ENCODE results near the gene ACOT12. TPM values are rescaled to one million over a fixed set of nuclear protein-coding genes. Genes with fewer than 3 reads are reported as not detected.

The ACOT12 gene
- total RNA-seq (2014; rRNA removed; shearing (Covaris generic)) (not detected in 2 replicates), polyA plus RNA-seq (2016; fragmentation: Nextera tagmentation; extraction: Ambion mirVana) (not detected in 2 replicates)

DNA sequence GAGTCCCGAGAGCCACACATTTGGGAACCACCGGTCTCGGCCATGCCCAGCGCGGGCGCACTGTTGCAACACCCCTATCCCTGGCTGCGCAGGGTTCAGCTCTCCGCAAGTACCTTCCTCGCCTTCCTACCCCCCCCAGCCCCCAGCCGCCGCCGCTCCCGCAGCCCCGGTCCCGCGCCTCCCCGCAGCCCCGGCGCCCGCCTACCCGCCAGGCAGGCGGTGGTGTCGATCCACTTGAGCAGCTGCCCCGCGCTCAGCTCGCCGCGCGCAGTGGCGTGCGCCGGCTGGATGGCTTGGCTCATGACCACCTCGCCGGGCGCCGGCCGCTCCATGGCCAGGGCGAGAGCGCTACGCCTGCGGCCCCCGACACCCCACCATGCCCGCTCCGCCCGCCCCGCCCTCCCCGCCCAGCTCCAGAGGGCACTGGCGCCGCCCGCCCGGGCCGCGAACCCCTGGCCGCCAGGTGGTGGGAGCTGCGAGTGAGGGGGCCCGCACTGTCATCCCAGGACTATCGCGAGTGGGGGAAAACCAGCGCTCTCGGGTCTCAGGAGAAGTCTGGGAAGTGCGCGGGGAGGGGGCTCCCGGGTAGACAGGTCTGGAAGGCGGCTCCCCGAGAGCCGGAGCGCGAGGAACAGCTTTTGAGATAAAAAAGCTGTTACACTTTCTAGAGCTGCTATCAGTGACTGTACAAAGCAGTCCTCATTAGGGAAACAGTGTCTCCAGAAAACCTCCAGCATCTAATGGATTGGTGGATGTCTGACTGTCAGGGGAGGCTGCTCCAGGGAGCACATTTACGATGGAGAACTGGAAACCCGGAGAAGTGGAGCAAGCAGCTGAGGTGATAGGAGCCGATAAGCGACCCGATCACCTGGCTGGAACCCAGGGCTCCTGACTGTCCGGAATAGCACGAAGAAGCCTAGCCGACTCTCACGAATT is at the start of gene ACOT12:
Gene ACOT12, minus strand, starts transcription at position 352 of the 936 bp plus-strand sequence. Its CDS starts 20 bp downstream, at position 332.
- TF ChIP-seq EZH2phosphoT487 (IDR thresholded peaks at IDR 0.05; ENCODE audit: insufficient read depth, low read depth) (no peak), EZH2 (IDR thresholded peaks at IDR 0.05; ENCODE audit: insufficient read depth, poor library complexity, severe bottlenecking) (no peak)
- WGBS, 2 experiments (ENCODE audit: low coverage in 1 of 2, low lambda C conversion rate in 2 of 2, missing lambda C conversion rate in 2 of 2): 3 to 5% methylated on average over 46 to 54 of the region's 77 CpGs
- H2AFZ ChIP-seq: peak within 1 kb of the TSS; percentile 68
- DNase-seq: peak; percentile 54
- H3K27ac ChIP-seq: no peak within 1 kb of the TSS
- H3K9me3 ChIP-seq (ENCODE audit: low read depth): no peaks in the 10 kb centered on the region
- in situ Hi-C loops (cut with MboI): no loop called here
- no peaks in the 10 kb centered on the region for H3K9me2 ChIP-seq (ENCODE audit: insufficient read depth)
- H3K79me2 ChIP-seq (ENCODE audit: insufficient read depth): no peaks in the 10 kb centered on the region
- H3K36me3 ChIP-seq (ENCODE audit: low read depth): no peaks in the 10 kb centered on the region
- H3K4me1 ChIP-seq (ENCODE audit: insufficient read depth): no peaks in the 10 kb centered on the region
- no peak within 1 kb of the TSS for H3K9ac ChIP-seq
- H4K20me1 ChIP-seq (ENCODE audit: insufficient read depth): no peaks in the 10 kb centered on the region
- peak within 1 kb of the TSS; percentile 70 for H3K4me3 ChIP-seq
- no peaks in the 10 kb centered on the region for H3F3A ChIP-seq (ENCODE audit: insufficient read depth)
- H3K4me2 ChIP-seq (ENCODE audit: unreplicated experiment): peak within 1 kb of the TSS; percentile 70
- H3K27me3 ChIP-seq (replicated peaks; ENCODE audit: insufficient read depth): no peaks in the 10 kb centered on the region; the same call in 1 of the 2 replicates

DNA sequence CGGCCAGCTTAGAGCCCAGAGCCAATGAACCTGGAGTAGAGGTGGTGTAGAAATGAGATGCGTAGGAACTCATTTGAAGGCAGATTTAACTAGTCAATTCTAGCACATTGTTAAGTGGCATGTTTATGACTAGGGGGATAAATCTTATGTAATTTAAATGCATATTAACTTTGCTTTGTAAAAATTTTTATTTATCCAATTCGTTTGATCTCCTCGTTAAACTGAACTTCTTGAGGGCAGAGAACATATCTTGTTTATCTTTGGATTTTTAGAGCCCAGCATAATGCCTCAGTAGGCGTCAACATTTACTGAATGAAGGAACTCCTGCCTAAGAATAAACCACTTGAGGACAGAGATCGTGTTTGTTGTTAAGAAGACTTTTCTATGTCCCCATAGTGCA is 41.1 kb upstream of the ACOT12 start:
- in situ Hi-C loops (cut with MboI): no loop called here
- H3K9ac ChIP-seq: no peak overlapping the region
- H3K4me1 ChIP-seq (ENCODE audit: insufficient read depth): no peaks in the 10 kb centered on the region
- no peaks in the 10 kb centered on the region for H3K9me3 ChIP-seq (ENCODE audit: low read depth)
- WGBS, 2 experiments (ENCODE audit: low coverage in 1 of 2, low lambda C conversion rate in 2 of 2, missing lambda C conversion rate in 2 of 2): 94 to 95% methylated on average over 6 of the region's 6 CpGs
- TF ChIP-seq EZH2phosphoT487 (IDR thresholded peaks at IDR 0.05; ENCODE audit: insufficient read depth, low read depth) (no peak), EZH2 (IDR thresholded peaks at IDR 0.05; ENCODE audit: insufficient read depth, poor library complexity, severe bottlenecking) (no peak)
- no peak overlapping the region for H3K4me2 ChIP-seq (ENCODE audit: unreplicated experiment)
- H3K27ac ChIP-seq: no peak overlapping the region
- H3K27me3 ChIP-seq (replicated peaks; ENCODE audit: insufficient read depth): no peaks in the 10 kb centered on the region
- no peaks in the 10 kb centered on the region for H3K79me2 ChIP-seq (ENCODE audit: insufficient read depth)
- no peaks in the 10 kb centered on the region for H3K36me3 ChIP-seq (ENCODE audit: low read depth)
- no peak overlapping the region for H3K4me3 ChIP-seq
- H4K20me1 ChIP-seq (ENCODE audit: insufficient read depth): no peaks in the 10 kb centered on the region
- DNase-seq: no peak
- no peaks in the 10 kb centered on the region for H3F3A ChIP-seq (ENCODE audit: insufficient read depth)
- no peak overlapping the region for H2AFZ ChIP-seq
- no peaks in the 10 kb centered on the region for H3K9me2 ChIP-seq (ENCODE audit: insufficient read depth)

DNA sequence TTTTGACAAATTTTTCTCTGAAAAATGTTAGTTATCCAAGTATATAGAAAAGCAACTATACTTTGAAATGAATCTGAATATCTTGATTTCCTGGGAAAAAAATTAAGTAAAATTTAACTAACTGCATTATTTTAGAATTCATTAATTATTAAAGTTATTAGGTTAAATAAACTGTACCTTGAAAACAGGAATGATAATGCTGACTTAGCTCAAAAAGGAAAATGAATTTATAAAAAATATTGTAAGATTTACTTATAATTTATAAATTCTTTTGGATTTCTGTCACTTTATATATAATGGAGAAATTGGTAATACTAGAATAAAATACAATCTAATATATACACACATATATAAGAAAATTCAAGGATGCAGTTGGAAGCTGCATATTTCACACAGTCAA is 36.1 kb upstream of the ACOT12 start:
- Histone ChIP-seq H3K9me3 (ENCODE audit: low read depth) (no peaks in the 10 kb centered on the region), H3K4me1 (ENCODE audit: insufficient read depth) (peaks cover 19% of the 10 kb centered on the region), H3K36me3 (ENCODE audit: low read depth) (peaks cover 2% of the 10 kb centered on the region; the same call in 1 of the 2 replicates), H3F3A (ENCODE audit: insufficient read depth) (no peaks in the 10 kb centered on the region; the same call in 1 of the 2 replicates), H2AFZ (no peak overlapping the region), H3K79me2 (ENCODE audit: insufficient read depth) (no peaks in the 10 kb centered on the region), H3K9me2 (ENCODE audit: insufficient read depth) (no peaks in the 10 kb centered on the region), H3K4me2 (ENCODE audit: unreplicated experiment) (no peak overlapping the region), H4K20me1 (ENCODE audit: insufficient read depth) (no peaks in the 10 kb centered on the region), H3K4me3 (no peak overlapping the region), H3K27me3 (replicated peaks; ENCODE audit: insufficient read depth) (no peaks in the 10 kb centered on the region), H3K27ac (no peak overlapping the region), H3K9ac (no peak overlapping the region)
- in situ Hi-C loops (cut with MboI): no loop called here
- no peak for TF ChIP-seq EZH2 (IDR thresholded peaks at IDR 0.05; ENCODE audit: insufficient read depth, poor library complexity, severe bottlenecking)
- no peak for TF ChIP-seq EZH2phosphoT487 (IDR thresholded peaks at IDR 0.05; ENCODE audit: insufficient read depth, low read depth)
- no peak for DNase-seq

DNA sequence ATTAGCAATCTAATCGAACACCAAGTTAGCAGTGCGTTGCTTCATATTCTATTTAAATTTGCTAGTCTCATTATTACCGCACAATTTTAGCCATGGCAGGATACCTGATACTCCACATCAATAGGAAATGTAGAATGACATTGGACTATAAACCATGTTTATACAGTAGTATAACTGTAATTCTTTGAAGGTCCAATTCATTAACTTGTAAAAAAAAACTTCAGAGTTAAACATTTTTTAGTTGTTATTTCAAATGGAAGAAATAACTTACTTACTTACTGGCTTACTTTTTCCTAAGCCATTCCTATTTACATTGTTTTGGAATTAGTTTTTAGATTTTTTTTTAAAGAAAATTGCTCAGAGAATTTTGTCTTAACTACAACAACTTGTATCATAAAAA is 35.4 kb upstream of the ACOT12 start:
- 79 to 83% methylated on average over 3 of the region's 3 CpGs for WGBS, 2 experiments (ENCODE audit: low coverage in 1 of 2, low lambda C conversion rate in 2 of 2, missing lambda C conversion rate in 2 of 2)
- no peaks in the 10 kb centered on the region for H4K20me1 ChIP-seq (ENCODE audit: insufficient read depth)
- H3K9me2 ChIP-seq (ENCODE audit: insufficient read depth): no peaks in the 10 kb centered on the region
- TF ChIP-seq EZH2phosphoT487 (IDR thresholded peaks at IDR 0.05; ENCODE audit: insufficient read depth, low read depth) (no peak), EZH2 (IDR thresholded peaks at IDR 0.05; ENCODE audit: insufficient read depth, poor library complexity, severe bottlenecking) (no peak)
- H3K9ac ChIP-seq: no peak overlapping the region
- no peaks in the 10 kb centered on the region for H3K9me3 ChIP-seq (ENCODE audit: low read depth)
- H3K4me1 ChIP-seq (ENCODE audit: insufficient read depth): peaks cover 19% of the 10 kb centered on the region
- no peaks in the 10 kb centered on the region; the same call in 1 of the 2 replicates for H3F3A ChIP-seq (ENCODE audit: insufficient read depth)
- peak overlapping the region; percentile 31 for H3K4me2 ChIP-seq (ENCODE audit: unreplicated experiment)
- no peak overlapping the region for H3K27ac ChIP-seq
- H3K79me2 ChIP-seq (ENCODE audit: insufficient read depth): no peaks in the 10 kb centered on the region
- no peak for DNase-seq
- no peak overlapping the region for H3K4me3 ChIP-seq
- in situ Hi-C loops (cut with MboI): no loop called here
- H3K27me3 ChIP-seq (replicated peaks; ENCODE audit: insufficient read depth): no peaks in the 10 kb centered on the region
- H3K36me3 ChIP-seq (ENCODE audit: low read depth): peaks cover 2% of the 10 kb centered on the region; the same call in 1 of the 2 replicates
- H2AFZ ChIP-seq: no peak overlapping the region

All from GM23248 (cell line).